ENCODE measurements around the gene L1CAM.
"Not testable (repeated sequence)": the region's sequence is repeated elsewhere in the genome, so short reads cannot be mapped to it uniquely, and the experiment has no call there.

L1CAM gene

DNA sequence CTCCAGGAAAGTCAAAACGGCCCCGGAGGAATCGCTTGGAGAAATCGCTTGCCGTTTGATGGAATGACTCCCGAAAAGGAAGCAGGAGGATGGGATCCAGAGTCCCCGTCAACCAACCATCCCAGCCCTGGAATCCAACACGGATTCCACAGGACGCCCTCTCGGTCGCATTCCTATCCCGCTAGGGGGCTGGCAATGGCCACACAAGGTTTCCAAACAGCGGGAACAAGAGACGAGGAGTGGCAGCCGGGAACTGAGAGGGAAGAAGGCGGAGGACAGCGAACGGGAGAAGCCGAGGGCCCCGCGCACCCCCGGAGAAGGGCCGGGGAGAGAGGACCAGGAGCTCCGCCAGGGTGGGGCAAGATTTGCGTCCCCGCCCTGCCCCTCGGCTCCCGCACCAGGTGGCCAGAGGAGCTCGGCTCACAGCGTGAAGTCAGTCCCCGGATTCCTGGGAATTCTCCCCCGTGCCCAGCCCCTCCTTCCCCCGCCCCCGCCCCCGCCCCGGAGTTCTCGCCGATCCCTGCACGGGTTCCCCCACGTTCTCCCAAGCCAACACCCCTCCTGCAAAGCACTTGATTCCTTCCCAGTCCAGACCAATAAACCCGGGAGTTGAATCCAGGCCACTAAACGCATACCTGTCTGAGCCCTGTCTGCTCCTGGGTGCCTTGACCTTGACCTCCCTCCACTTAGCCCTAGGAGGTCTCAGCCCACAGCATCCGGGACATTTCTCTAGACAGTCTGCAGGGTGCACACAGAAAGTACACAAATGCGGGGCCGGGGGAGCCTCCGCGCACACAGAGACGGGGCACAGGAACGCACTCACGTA lies 57.0 kb downstream of the L1CAM start:
- DNase-seq, result peak; percentile 65

DNA sequence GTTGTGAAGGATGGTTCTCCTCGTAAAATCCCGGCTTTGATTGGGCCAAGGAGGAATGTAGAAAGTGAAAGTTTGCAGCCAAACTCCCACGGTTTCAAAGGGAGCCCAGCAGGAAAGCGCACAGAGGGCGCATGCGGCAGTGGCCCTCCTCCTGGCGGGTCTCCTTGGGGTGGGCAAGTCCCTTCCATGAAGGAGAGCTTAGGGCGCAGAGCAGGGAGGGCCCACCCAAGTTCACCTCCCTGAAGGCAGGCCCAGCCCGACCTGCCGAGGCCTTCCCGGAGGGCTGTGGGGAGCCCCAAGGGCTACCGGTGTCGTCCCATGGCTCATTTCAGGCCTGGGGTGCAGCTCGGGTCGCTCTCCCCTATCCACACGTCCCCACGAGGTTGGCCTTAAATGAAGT lies 57.7 kb downstream of the L1CAM start:
- DNase-seq, result no peak

DNA sequence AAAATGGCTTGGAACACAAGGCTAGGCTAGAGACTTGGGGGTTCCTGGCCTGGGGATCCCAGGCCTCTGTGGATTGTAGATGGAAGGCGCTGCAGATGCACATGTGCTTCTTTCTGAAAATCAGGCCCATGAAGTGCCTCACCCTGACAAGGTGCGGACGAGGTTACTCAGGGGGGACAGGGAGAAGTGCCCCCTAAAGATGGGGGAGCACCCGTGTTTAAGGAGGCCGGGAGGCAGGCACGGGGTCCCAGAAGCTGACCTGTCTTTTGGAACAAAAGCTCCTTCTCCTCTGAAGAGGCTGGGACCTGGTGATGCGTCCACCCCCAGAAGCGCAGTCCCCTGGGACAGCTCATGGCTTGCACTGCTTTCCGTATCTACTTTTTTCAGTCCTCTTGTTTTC lies 58.1 kb downstream of the L1CAM start:
- DNase-seq, result no peak

GRCh38 chrX:153827016-153827415 lies 59.0 kb downstream of the L1CAM start:
- no peak for DNase-seq

GRCh38 chrX:153825042-153825441 lies 60.9 kb downstream of the L1CAM start:
- DNase-seq, result no peak

- no peak for DNase-seq
Observed at GRCh38 chrX:153824348-153824747, 61.6 kb downstream of the L1CAM start.

DNA sequence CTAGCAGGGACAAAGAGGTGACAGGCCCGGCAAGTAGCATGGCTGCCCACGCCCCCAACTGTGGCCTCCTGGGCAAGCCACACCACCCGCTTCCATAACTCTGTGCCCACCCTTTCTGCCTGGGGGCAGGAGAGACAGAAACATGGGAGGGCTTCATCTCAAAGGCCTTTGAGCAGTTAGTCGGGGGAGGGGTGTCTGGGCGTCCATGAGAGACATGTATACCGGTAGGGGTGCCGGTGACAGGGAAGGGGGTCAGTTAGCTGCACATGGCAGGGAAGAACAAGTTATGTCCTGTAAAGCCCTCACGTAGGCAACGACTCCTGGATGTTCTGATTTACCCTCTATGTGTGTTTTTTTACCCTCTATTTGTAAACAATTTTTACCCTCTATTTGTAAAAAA lies 64.9 kb downstream of the L1CAM start:
- DNase-seq, result no peak

DNA sequence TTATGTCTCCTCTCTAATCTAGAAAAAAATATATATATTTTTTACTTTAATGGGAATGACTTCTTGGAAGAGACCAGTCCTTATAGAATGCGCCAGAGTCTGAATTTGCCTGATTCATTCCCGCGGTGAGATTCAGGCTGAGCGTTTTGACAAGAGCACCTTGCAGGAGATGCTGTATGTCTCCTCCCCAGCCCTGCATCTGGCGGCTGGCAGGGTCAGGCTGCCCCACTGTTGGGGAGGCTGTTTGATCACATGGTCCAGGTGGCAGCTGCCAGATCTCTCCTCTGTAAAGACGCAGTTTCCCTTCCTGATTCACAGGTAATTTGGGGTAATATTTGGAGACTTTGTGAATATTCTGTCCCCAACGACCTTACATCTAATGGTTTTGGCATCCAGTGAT lies 65.4 kb downstream of the L1CAM start:
- DNase-seq, result no peak

DNA sequence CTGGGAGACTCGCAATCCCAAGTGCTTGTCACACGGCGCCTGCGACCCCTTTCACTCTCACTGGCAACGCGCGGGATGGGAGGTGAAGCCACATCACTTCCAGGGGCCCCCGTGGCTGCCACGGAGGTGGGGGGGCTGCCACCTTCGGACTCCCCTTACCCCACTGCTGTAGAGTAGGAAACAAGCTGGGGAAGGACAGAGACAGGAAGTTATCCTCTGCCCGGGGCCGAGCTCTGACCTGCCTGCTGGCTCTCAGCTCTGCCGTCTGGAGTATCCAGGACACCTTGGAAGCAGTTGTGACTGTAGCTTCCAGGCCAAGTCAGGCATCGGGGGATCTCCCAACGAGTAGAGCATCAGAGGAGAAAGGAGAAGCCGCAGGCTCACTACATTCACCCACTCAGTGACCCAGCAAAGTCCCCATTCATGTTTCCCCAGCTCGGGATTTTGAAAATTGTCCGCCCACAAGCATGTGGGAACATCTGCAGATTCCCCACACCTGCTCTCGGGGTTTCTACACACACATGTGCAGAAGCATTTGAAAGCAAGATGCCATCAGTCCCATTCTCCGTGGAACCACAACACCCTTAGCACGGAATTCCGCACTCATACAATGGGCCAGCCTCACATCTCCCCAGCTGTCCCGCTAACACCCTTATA lies 66.5 kb downstream of the L1CAM start:
- no peak for DNase-seq

DNA sequence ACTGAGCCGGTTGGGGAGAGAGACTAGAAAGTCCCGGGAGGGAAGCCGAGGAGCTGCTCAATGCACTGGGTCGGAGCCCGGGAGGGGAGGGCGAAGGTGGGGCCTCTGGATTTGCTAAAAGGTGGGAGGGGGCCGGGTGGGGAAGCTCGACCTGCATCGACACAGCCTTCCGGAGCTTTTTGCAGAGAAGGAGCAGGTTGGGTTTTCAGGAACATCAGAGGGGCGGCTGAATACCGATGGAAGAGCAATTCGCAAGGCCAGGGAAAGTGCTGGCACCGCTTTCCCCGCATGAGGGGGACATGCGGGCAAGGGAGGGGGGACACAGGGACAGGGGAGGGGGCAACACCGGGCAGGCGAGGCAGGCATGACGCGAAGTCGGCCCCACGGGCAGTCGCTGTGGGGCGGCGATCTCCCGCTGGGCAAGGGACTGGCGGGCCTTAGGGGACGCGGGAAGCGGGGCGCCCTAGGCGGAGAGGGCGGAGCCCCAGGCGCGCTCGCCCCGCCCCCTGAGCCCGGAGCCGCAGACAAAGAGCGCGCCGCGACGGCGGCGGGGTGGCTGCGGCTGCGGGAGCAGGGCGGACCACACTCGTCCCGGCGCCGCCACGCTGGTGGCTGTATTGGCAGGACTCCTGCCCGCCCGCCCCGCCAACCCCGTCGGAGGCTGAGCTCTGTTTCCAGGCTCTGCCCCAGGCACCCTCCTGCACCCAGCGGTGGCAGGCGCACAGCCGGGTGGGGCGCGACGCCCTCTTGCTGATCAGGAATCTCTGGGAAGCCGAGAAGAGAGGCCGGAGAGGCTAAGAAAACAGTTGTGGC lies 67.2 kb downstream of the L1CAM start:
- peak; percentile 23 for DNase-seq

GRCh38 chrX:153818064-153818463 lies 67.9 kb downstream of the L1CAM start:
- not testable (repeated sequence) for DNase-seq

DNA sequence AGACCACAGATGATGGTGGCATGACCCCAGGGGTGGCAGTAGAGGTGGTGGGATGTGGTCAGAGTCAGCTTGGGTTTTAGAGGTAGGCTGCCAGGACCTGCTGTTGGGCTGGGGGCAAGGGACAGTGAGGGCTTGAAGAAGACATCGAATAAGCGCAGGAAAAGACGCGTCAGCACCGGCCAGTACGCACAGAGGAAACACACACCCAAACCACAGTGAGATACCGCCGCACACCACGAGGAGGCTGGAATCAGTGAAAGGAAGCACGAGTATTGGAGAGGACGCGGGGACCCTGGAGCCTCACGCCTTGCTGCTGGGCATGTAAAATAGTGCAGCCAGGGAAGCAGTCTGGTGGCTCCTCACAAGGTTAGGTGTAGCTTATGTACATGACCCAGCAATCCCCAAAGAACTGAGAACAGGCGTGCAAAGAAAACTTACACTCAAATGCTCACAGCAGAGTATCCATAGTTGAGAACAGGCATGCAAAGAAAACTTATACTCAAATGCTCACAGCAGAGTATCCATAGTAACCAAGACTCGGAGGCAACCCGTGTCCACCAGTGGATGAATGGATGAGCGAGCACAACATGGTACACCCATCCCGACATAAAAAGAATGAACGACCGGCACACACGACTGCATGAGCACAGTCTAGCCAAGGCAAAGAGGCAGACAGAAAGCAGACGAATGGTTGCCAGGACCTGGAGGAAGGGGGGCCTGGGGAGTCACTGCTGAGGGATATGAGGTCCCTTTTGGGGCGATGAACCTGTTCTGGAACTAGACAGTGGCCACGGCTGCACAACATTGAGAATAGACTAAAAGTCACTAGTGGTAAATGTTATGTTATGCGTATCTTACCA lies 68.9 kb downstream of the L1CAM start:
- no peak for DNase-seq

- DNase-seq, result no peak
Observed at GRCh38 chrX:153814591-153815315, 71.2 kb downstream of the L1CAM start.

- no peak for DNase-seq
Observed at GRCh38 chrX:153813161-153813560, 72.8 kb downstream of the L1CAM start.

DNA sequence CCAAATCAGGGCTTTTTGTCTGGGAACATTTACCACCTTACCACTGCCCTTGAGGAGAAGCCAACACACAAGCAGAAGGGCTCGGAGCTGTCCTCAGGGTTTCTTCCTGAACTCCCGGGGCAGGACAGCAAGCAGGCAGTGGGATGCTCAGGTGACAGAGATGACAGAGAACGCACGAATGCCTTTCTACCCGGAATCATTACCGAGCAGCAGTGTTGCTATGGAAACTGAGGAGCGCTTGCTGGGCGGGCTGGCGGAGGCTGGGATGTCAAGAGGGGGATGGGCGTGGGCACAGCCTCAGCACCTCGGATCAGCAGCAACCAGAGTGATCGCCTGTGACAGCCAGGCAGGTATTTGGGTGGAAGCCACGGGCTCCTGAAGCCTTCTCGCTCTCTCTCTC lies 73.8 kb downstream of the L1CAM start:
- no peak for DNase-seq
